ENCODE results near the gene SEC16A. TPM values are rescaled to one million over a fixed set of nuclear protein-coding genes. Genes with fewer than 3 reads are reported as not detected.

SEC16A gene
- total and polyA plus RNA-seq, 2 donors (not counting 3 experiments of a cell fraction or from before 2014, with no cell fraction given), result 34.5 to 80.6 TPM

DNA sequence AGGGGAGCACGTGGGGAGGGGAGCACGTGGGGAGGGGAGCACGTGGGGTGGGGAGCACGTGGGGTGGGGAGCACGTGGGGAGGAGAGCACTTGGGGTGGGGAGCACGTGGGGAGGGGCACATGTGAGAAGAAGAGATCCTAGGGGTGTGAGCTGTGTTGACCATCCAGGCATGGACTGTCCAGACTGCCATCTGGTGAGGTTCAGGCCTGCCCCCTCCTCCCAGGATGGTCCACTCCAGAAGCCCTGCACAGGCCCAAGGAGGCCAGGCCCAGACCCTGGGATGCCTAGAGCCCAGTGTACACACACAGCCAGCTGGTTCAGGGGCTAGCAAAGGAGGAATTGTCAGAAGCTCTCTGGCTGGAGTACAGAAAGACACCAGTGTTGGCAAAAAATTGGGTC is 85.2 kb downstream of the SEC16A start:
- Histone ChIP-seq H3K4me1 (ENCODE audit: control insufficient read depth, extremely low read depth, insufficient read depth, low read length) (peaks cover 10% of the 10 kb centered on the region), H4K20me1 (replicated peaks; ENCODE audit: control insufficient read depth, extremely low read depth, insufficient read depth, low read length) (no peaks in the 10 kb centered on the region), H3K4me3 (replicated peaks in 1 of 3; ENCODE audit: insufficient read depth in 1 of 3, low read depth in 1 of 3, low read length in 3 of 3) (no peak overlapping the region), H3K9ac (replicated peaks; ENCODE audit: extremely low read depth, insufficient read depth, low read length) (no peak overlapping the region), H3K27ac (ENCODE audit: insufficient read depth, low read depth, low read length) (no peak overlapping the region), H3K9me1 (replicated peaks; ENCODE audit: control insufficient read depth, extremely low read depth, insufficient read depth, low read length) (no peaks in the 10 kb centered on the region), H3K36me3 (ENCODE audit: control insufficient read depth in 2 of 2, extremely low read depth in 1 of 2, insufficient read depth in 2 of 2, low read length in 2 of 2) (peaks cover 7 to 50% of the 10 kb centered on the region in 2 experiments), H2AFZ (ENCODE audit: low read depth, low read length) (no peak overlapping the region), H3K79me2 (ENCODE audit: control insufficient read depth, insufficient read depth, low read length) (peaks cover 22% of the 10 kb centered on the region), H3K4me2 (ENCODE audit: insufficient read depth, low read length) (no peak overlapping the region), H3K9me3 (replicated peaks; ENCODE audit: control insufficient read depth, insufficient read depth, low read length) (no peaks in the 10 kb centered on the region), H3K27me3 (ENCODE audit: control insufficient read depth in 2 of 2, insufficient read depth in 2 of 2, low read length in 2 of 2) (no peaks in the 10 kb centered on the region)
- FAIRE-seq (no peak), DNase-seq (ENCODE audit: low read depth, low spot score) (no peak)
- dilution Hi-C loops (cut with MboI; ENCODE audit: extremely low pct_ligation_motif_present, low sequenced_read_pairs), result no loop called here
- TF ChIP-seq FOS (IDR thresholded peaks at IDR 0.05; ENCODE audit: borderline replicate concordance, insufficient read depth, low read length) (no peak), JUN (IDR thresholded peaks at IDR 0.05; ENCODE audit: borderline replicate concordance, insufficient read depth, insufficient read length, low read depth) (no peak), EZH2 (IDR thresholded peaks at IDR 0.05; ENCODE audit: borderline replicate concordance, low read depth, low read length, severe bottlenecking) (no peak), GATA2 (IDR thresholded peaks at IDR 0.05; ENCODE audit: insufficient read depth, insufficient read length, low read depth, low read length) (no peak), POLR2AphosphoS5 (IDR thresholded peaks at IDR 0.05; ENCODE audit: insufficient read depth, low read depth, low read length) (no peak), POLR2A (IDR thresholded peaks at IDR 0.05; ENCODE audit: low read depth, low read length) (no peak), MYC (IDR thresholded peaks at IDR 0.05; ENCODE audit: low read depth, low read length) (no peak)
- TF ChIP-seq, protein P1, sequence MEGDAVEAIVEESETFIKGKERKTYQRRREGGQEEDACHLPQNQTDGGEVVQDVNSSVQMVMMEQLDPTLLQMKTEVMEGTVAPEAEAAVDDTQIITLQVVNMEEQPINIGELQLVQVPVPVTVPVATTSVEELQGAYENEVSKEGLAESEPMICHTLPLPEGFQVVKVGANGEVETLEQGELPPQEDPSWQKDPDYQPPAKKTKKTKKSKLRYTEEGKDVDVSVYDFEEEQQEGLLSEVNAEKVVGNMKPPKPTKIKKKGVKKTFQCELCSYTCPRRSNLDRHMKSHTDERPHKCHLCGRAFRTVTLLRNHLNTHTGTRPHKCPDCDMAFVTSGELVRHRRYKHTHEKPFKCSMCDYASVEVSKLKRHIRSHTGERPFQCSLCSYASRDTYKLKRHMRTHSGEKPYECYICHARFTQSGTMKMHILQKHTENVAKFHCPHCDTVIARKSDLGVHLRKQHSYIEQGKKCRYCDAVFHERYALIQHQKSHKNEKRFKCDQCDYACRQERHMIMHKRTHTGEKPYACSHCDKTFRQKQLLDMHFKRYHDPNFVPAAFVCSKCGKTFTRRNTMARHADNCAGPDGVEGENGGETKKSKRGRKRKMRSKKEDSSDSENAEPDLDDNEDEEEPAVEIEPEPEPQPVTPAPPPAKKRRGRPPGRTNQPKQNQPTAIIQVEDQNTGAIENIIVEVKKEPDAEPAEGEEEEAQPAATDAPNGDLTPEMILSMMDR (IDR thresholded peaks at IDR 0.05; ENCODE audit: extremely low read depth in 1 of 2, insufficient read depth in 1 of 2, low read depth in 1 of 2, low read length in 2 of 2), result no peak
- TF ChIP-seq, protein P2, sequence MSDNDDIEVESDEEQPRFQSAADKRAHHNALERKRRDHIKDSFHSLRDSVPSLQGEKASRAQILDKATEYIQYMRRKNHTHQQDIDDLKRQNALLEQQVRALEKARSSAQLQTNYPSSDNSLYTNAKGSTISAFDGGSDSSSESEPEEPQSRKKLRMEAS (IDR thresholded peaks at IDR 0.05; ENCODE audit: insufficient read depth, insufficient read length), result no peak
- CTCF ChIA-PET, result interaction anchor here (1.7 to 2.3 kb wide), 2 partner anchors 12 to 85 kb away, joined by 8 to 9 read pairs; partner anchors contain the start of genes ENTR1 and PMPCA
- POLR2A ChIA-PET, result no interaction called here
- BruUV-seq (replicated peaks), result no TSS peak
- intact Hi-C loops (cut with micrococcal nuclease), result no loop called here

Measured in endothelial cell of umbilical vein (primary cell).